Measurements from ENCODE around the gene RFTN2.
"Not testable (repeated sequence)": the region's sequence is repeated elsewhere in the genome, so short reads cannot be mapped to it uniquely, and the experiment has no call there.

The RFTN2 gene, protein sequence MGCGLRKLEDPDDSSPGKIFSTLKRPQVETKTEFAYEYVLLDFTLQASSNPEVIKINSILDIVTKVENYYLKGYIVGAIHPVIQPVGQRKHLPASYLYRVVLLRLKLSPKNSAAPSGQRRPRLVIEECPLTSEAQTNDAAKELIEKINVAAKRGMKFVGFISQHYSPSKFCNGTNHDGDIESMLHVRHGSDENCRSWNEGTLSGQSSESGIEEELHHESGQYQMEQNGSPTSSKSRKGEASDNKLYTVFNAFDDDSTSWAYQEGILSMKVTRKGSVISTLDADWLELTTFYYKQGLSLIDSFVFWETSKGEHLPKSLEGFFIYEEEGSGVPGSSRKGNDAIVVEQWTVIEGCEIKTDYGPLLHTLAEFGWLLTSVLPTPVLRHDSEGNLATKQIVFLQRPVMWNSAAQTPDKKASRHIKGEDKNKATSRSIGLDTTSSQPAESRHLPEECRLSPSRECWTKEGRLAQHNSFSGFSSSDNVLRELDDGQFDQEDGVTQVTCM

DNA sequence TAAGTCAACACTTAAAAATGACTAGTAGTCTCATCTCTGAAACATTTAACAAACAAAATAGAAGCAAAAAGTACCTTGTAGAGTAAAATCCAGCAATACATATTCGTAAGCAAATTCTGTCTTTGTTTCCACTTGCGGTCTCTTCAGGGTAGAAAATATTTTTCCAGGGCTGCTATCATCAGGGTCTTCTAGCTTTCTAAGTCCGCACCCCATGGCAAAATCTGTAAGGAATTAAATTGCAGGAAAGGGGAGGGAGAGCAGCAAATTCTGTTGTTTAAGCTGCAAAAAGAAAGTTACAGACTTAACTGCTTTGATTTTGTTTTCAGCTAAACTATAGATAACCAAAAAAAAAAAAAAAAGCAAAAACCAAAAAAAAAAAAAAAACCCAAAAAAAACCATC lies at the start of gene RFTN2:
Gene RFTN2, minus strand, starts transcription at position 342 of the 400 bp plus-strand sequence. Its CDS starts 129 bp downstream, at position 213.
- DNase-seq: no peak

DNA sequence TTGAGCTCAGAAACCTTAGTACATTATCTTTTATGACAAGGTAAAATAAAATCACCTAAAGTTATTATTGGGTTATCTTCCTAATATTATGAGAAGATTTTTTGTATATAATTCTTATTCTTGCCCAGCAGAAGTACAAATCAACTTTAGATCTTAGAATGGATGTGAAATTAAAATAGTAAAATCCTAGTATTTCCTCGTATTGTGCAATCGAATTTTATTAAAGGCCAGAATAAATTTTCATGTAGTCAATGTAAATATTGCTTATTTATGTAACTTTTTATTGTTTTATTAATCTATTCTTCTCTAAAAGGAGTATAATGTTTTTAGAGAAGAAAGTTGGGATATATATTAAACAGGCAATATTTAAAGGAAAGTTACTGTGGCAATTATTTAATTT lies 42.5 kb upstream of the RFTN2 start:
- no peak for DNase-seq

GRCh38 chr2:197713271-197713670 lies 37.9 kb upstream of the RFTN2 start:
- DNase-seq: no peak

- no peak for DNase-seq
These were observed 36.2 kb upstream of the RFTN2 start for GRCh38 chr2:197711578-197711977.

GRCh38 chr2:197710424-197711042 lies 35.1 kb upstream of the RFTN2 start:
- no peak for DNase-seq

- not testable (repeated sequence) for DNase-seq
These were observed 33.8 kb upstream of the RFTN2 start for GRCh38 chr2:197709140-197709539.

- no peak for DNase-seq
These were observed 32.9 kb upstream of the RFTN2 start for GRCh38 chr2:197708331-197708730.

- DNase-seq: no peak
These were observed 32.2 kb upstream of the RFTN2 start for GRCh38 chr2:197707316-197708213.

DNA sequence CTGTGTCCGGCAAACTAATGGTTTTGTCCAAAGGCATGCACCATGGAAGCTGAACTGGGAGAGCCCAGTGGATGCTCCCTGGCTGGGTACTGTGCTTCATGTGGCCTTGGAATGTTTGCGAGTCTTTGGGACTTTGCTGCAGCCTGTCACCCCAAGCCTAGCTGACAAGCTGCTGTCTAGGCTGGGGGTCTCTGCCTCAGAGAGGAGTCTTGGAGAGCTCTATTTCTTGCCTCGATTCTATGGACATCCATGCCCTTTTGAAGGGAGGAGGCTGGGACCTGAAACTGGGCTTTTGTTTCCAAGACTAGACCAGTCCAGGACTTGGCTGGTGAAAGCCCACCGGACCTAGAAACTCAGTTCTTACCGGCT lies 31.4 kb upstream of the RFTN2 start:
- DNase-seq: no peak

DNA sequence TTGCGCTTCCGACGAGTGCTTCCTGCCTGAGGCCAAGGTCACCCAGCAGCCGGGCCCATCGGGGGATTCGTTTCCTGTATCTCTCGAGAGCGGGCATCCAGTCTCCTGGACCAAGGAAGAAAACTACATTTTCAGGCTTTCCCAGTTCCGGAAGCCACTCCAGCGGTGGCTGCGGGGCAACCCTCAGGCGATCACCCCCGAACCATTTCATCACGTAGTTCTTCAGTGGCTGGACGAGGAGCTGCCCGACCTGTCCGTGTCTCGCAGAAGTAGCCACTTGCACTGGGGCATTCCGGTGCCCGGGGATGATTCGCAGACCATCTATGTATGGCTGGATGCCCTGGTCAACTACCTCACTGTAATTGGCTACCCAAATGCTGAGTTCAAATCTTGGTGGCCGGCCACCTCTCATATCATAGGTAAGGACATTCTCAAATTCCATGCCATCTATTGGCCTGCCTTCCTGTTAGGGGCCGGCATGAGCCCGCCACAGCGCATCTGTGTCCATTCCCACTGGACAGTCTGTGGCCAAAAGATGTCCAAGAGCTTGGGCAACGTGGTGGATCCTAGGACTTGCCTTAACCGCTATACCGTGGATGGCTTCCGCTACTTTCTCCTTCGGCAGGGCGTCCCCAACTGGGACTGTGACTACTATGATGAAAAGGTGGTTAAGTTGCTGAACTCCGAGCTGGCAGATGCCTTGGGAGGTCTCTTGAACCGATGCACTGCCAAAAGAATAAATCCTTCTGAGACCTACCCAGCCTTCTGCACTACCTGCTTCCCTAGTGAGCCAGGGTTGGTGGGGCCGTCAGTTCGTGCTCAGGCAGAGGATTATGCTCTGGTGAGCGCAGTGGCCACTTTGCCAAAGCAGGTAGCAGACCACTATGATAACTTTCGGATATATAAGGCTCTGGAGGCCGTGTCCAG lies 30.8 kb upstream of the RFTN2 start:
- DNase-seq: peak; percentile 28

- peak; percentile 93 for DNase-seq
These were observed 29.9 kb upstream of the RFTN2 start, which contains the start of gene MARS2 for GRCh38 chr2:197705121-197705911. Gene MARS2 (plus strand): TSS chr2:197705369. CDS start chr2:197705406, 37 bp downstream.

- DNase-seq: no peak
These were observed 29.2 kb upstream of the RFTN2 start for GRCh38 chr2:197704434-197705120.

- no peak for DNase-seq
These were observed 25.6 kb upstream of the RFTN2 start for GRCh38 chr2:197700960-197701359.

DNA sequence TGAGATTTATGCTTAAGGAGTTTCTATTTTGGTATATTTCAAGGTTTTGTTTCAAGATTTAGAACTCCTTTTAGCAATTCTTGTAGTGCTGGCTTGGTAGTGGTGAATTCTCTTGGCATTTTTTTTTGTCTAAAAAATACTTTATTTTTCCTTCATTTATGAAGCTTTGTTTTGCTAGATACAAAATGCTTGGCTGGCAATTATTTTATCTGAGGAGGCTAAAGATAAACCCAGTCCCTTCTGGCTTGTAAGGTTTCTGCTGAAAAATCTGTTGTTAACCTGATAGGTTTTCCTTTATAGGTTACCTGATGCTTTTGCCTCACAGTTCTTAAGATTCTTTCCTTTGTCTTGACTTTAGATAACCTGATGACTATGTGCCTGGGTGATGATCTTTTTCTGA lies 24.3 kb upstream of the RFTN2 start:
- DNase-seq: not testable (repeated sequence)

GRCh38 chr2:197696571-197696970 lies 21.2 kb upstream of the RFTN2 start:
- not testable (repeated sequence) for DNase-seq

DNA sequence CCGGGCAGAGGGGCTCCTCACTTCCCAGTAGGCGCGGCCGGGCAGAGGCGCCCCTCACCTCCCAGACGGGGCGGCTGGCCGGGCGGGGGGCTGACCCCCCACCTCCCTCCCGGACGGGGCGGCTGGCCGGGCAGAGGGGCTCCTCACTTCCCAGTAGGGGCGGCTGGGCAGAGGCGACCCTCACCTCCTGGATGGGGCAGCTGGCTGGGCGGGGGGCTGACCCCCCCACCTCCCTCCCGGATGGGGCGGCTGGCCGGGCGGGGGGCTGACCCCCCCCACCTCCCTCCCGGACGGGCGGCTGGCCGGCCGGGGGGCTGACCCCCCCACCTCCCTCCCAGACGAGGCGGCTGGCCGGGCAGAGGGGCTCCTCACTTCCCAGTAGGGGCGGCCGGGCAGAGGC lies 20.6 kb upstream of the RFTN2 start:
- not testable (repeated sequence) for DNase-seq

- DNase-seq: not testable (repeated sequence)
These were observed 19.8 kb upstream of the RFTN2 start for GRCh38 chr2:197695206-197695605.

DNA sequence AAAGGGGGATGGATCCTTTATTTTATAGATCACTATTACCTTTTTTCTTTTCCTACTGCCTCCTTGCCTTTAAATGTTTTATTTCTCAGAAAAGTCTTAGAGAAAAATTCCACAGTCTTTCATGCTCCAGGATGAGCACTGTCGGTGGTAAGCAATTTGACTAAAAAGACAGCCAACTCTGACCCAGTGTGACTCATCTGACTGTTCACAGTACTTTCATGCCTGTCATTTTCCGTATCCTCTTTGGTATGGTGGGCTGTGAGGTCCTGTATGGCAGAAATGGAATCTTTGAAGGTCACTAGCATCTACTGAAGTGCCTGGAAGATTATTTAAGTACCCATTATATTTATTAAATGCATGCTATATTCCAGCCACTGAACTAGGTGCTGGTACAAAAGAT lies 2.1 kb upstream of the RFTN2 start:
- no peak for DNase-seq

GRCh38 chr2:197677056-197677455 lies 1.7 kb upstream of the RFTN2 start:
- no peak for DNase-seq

- DNase-seq: no peak
These were observed 363 bp upstream of the RFTN2 start for GRCh38 chr2:197675711-197676188.
